Kidney tubule cell (primary cell): ENCODE measurements around the gene HOXD3.

Experiments
- DNase-seq: peaks from one replicate; pipeline ENCODE4 v3.0.0-alpha.2; 2018; ENCODE audit warnings: low spot score

Gene HOXD3

GRCh38 chr2:176149481-176149938, 7.6 kb upstream of the HOXD3 start:
- peak; percentile 28 for DNase-seq

DNA sequence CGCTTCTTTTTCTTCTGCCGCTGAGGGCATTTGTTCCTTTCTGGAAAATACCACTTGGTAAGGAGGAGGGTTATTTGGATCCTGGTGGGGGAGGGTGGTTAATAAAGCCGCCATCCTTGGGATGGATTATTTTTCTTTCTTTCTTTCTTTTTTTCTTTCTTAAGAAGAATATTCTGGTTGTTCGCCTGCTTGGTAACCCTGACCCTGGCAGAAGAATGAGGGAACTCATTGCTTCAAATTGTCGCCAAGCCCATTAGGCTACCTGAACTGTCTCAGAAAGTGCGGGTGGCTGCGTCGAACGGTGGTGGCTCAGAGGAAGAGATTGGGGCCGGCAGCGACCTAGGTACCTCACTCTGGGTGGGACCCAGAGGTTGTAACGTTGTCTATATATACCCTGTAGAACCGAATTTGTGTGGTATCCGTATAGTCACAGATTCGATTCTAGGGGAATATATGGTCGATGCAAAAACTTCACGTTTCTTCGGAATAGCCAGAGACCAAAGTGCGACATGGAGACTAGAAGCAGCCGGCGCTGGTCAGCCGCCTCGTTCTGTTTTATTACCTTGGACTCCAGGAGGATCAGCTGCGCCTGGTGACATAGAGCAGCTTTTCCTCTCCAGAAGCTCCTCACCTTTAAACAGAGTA, 7.0 kb upstream of the HOXD3 start:
- peak; percentile 31 for DNase-seq

GRCh38 chr2:176150584-176151441, 6.3 kb upstream of the HOXD3 start:
- DNase-seq, result no peak

GRCh38 chr2:176151442-176152287, 5.4 kb upstream of the HOXD3 start, which contains the start of gene HOXD4:
Gene HOXD4 (plus strand): TSS chr2:176151550. CDS start chr2:176151634, 84 bp downstream.
- DNase-seq, result peak; percentile 74

DNA sequence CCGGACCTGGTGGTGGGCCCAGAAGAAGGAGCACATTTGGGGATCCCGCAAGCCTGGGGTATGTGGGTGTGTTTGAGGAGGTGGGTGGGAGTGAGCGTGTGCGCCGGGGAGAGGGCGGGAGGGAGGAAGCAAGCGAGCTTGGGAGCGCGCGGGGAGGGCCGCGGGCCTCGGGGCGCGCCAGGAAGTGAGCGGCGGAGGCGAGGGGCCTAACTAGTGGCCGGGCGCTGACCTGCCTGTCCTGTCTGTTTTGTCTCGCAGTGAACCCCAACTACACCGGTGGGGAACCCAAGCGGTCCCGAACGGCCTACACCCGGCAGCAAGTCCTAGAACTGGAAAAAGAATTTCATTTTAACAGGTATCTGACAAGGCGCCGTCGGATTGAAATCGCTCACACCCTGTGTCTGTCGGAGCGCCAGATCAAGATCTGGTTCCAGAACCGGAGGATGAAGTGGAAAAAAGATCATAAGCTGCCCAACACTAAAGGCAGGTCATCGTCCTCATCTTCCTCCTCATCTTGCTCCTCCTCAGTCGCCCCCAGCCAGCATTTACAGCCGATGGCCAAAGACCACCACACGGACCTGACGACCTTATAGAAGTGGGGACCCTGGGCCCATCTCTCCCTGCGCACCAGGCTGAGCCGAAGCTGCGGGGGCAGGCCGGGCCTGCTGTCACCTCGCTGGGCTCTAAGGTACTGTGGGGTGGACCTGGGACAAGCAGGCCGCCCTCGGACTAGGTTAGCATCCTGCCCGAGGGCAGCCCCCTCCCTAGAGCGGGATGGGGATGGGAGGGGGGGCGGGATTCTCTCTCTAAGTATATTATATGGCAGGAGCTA, 4.5 kb upstream of the HOXD3 start:
- DNase-seq, result peak; percentile 62

- DNase-seq, result no peak
Observed at GRCh38 chr2:176154576-176155252, 2.4 kb upstream of the HOXD3 start.

DNA sequence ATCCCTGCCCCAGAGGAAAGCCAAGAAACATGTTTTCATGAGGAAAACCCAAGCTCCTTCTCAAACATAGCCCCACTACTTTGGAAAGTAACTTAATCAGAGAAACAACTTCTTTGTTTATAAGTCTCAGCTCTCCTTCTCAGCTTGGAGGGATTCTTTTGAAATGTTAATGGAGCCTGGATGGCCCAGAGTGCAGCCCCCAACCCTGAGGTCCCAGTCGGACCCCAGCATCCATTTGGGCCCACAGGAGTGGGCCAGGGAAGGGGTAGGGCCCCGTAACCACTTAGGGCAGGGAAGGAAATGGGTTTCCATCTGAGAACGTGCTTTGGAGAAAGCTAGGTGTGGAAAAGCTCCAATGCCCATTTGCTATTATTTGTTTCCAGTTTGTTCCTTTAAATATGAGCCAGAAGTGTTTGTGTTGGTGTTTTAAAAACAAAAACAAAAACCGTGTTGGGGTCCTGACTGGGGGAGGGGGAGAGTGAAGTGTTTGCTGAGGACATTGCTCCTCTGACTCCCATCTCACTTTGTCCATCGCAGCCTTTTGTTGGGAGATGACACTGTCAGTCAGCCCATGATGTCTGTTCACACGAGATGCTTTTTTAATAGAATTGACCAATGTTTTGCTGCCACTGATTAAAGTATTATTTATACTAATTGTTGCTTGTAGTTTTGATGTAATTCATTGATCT, 1.6 kb upstream of the HOXD3 start:
- no peak for DNase-seq

DNA sequence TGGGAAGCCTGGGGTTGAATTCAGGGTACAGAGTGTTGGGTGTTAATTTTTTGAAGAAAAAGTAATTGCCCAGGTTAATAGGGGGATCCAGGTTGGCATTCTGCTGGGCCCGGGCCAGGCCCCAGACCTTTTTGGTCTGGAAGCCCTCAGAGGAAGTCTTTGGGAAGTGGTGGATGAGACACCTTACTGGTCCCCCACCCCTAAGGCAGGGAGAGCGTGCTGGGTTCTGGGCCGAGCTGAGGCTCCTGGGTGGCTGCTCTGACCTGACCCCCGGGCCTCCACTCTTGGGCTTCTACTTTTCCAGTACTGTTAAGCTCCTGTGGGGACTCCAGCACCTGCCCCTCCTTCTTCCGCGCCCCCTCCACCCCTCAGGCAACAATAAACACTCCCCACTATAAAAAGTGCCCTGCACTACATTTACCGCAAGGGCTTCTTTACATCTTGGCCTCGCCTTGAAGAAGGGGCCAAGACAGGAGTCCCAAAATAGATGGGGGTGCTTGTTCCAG, 753 bp upstream of the HOXD3 start:
- no peak for DNase-seq

DNA sequence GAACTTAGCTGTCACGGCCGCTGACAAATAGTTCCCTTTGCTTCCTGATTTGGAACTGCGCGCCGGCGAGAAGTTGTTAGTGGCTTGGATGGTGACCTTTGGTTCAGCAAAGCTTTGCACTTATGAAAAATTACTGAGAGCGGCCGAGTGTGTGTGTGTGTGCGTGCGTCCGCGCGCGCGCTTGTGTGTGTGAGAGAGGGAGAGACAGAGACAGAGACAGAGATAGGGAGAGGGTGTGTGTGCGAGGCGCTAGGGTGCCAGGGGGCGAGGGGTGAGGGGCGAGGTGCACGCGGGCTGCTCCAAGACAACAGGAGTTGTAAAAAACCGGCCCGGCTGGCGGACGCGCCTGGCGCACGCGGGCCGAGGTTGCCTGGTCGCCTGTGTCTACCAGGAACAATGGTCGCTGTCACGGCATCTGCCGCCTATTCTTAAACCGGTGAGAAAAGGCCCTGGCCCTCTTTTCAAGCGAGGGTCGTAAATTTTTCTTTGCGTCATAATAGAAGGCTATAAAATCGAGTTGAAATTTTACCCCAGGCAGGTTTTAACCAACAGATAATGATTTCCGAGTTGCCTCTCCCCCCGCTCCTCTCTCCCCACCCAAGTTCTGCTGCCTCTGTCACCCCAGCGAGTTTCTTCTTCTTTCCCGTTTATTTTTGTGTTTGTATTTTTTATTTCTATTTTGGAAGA, 535 bp downstream of the HOXD3 start:
- DNase-seq, result peak; percentile 52

DNA sequence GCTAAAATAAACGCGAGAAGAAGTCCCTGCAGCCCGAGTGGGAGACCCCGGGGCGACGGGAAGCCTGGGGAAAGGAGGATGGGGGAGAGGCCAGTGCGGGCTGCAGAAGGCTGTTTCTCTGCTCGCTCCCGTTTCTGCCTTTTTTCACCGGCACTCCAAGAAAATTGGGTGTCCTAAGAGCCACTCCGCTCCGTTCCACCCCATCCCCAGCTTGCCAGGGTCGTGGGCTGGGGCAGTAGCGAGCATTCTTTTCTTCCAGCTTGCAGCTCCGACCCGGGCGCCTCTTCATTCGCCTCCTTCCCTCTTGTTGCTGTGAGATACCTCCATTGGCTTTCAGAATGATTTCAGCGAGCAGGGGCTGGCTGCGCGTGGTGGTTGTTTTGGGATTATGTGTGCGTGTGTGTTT, 1.1 kb downstream of the HOXD3 start:
- DNase-seq, result no peak

- peak; percentile 50 for DNase-seq
Observed at GRCh38 chr2:176158855-176159662, 2.0 kb downstream of the HOXD3 start.

DNA sequence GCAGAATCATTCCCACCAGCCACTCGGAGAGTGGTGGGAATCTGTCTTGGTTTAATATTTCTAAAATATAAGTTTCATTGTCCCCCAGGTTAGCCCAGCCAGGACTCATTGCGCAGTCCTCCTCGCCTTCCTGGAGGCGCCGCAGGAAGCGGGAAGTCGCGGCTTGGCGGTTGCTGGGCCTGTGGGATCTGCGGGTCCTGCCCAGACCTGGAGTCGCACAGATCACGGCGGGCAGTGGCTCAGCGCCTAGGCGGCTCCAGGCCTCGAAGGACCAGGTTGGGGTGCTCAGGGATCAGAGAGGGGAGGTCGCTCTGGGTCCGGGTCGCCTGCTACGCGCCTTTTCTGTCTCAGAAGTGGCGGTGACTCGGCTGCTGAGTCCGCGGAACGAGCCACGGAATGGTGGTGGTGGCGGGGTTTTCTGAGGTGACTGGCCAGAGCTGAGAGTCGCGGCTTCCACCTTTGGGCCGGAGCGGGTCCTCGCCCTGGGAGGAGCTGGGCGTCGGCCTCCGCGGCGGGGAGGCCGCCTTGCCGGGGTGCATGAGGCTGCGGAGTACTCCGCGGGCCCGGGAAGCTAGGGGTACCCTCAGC, 2.6 kb downstream of the HOXD3 start:
- peak; percentile 43 for DNase-seq

GRCh38 chr2:176160251-176160985, 3.3 kb downstream of the HOXD3 start:
- peak; percentile 48 for DNase-seq

DNA sequence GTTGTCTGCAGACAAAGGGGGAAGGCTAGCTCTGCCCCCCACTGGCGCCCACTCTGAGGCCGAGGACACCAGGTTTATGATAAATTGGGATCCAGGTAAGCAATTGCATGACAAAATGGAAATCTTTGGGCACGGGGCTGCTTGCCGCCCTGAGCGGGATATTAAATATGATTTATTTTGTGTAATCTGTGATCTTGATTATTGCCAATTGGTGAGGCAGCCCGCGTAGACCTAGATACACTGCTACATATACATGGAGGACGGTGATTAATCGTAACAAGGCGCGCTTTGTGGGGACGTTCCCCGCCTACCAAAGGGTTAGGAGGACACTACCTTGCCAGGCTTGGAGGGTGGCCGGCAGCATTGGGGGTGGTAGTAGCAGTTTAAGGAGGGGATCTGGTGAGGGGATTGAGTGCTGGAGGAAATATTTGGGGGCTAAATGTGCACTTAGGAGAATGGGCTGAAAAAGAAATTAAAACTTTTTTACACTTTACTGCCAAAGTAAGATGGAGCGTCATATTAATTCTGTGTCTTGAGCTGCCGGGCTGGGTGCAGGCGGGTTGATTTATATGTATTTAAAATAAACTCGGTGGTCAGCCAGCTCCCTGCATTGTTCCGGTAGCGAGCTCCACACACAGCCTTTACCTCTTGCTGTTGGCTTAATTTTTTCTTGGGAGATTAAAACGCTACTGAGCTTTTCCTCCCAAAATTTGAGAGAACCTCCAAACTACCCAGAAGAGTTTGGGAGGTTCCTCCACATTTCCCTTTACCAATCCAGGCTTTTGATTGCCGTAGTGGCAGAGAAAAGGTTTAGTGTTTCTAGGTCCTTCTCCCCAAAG, 4.1 kb downstream of the HOXD3 start:
- peak; percentile 35 for DNase-seq

DNA sequence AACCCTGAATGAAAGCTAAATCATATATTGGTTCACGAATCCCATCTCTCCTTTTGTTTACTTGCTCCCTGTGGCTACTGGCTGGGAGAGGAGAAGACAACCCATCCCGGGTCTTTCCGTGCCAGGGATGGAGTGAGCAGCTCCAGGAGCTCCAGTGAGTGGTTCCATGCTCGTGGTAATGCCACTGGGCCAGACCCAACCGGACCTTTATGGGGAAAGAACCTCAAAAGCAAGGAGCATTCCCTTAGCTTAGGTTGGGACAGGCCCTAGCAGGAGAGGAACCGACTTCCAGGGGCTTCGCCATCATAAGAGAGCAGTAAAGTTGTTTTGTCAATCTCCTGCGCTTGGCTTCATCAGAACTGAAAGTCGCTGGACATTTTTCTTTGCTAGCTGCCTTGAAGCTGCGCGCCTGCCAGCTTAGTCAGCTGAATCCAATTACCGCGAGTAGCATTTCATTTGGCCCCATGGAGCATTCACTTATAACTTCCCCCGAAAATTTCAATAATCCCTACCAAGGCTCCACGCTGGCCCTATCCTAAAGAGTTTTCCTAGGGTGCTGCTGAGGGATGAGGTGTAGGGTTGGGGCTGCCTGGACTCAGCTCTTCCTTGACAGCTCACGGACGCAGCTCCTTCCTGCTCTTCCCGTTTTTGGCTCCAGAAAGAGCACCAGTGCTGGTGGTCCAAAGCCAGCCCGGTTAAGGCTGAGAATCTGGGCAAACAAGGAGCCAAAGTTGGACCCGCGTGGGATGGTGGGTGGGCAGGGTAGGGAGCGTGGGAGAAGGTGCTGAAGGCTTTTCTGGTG, 4.9 kb downstream of the HOXD3 start:
- peak; percentile 75 for DNase-seq
